ENCODE data around the gene NFASC. TPM values are rescaled to one million over a fixed set of nuclear protein-coding genes. Genes with fewer than 3 reads are reported as not detected.

Gene NFASC
- total RNA-seq (2013), result 0.04 TPM
- polyA plus RNA-seq (under 1 TPM in 1 of 3 donors, not detected in 2; 0.08 TPM), polyA minus RNA-seq (under 0.01 TPM in 1 of 2 replicates, not detected in the other), total RNA-seq (0 to 21.7 (median 0.20) reads per million in 11 experiments)

- no peak within 1 kb of the TSS for H3K4me3 Mint-ChIP-seq
- 85% methylated on average over 15 of the region's 19 CpGs for WGBS (ENCODE audit: insufficient coverage)
- H3K4me1 ChIP-seq (ENCODE audit: control insufficient read depth in 1 of 2, insufficient read depth in 2 of 2, low read length in 2 of 2), result no peaks in the 10 kb centered on the region
- no peaks in the 10 kb centered on the region for H3K27me3 ChIP-seq (ENCODE audit: control insufficient read depth in 2 of 2, insufficient read depth in 2 of 2, low read length in 2 of 2)
- H3K27ac ChIP-seq (ENCODE audit: low read depth in 1 of 2, low read length in 2 of 2), result no peak within 1 kb of the TSS
- H3K9ac ChIP-seq (ENCODE audit: insufficient read depth, low read length, poor library complexity, severe bottlenecking), result no peak within 1 kb of the TSS
- H3K4me2 ChIP-seq (replicated peaks; ENCODE audit: extremely low read depth, low read length, poor library complexity, severe bottlenecking), result no peak within 1 kb of the TSS
- no peaks in the 10 kb centered on the region for H3K36me3 Mint-ChIP-seq
- no peak within 1 kb of the TSS for H2AFZ ChIP-seq (ENCODE audit: insufficient read depth, low read depth, low read length, poor library complexity, severe bottlenecking)
- intact Hi-C loops (cut with micrococcal nuclease), result no loop called here
- no peaks in the 10 kb centered on the region for H3K4me1 Mint-ChIP-seq
- peaks cover 8 to 12% (median 11%) of the 10 kb centered on the region in 3 donors for H3K27me3 Mint-ChIP-seq (ENCODE audit: low read depth in 3 of 3)
- H3K9me3 Mint-ChIP-seq, result no peaks in the 10 kb centered on the region
- no peak within 1 kb of the TSS for H3K4me3 ChIP-seq (replicated peaks in 1 of 3; ENCODE audit: low read depth in 2 of 3, low read length in 3 of 3)
- no peak for DNase-seq
- H3K36me3 ChIP-seq (replicated peaks in 1 of 2; ENCODE audit: control insufficient read depth in 1 of 2, insufficient read depth in 2 of 2, low read length in 2 of 2), result no peaks in the 10 kb centered on the region
- TF ChIP-seq CTCF (IDR thresholded peaks at IDR 0.05), result no peak
- H4K20me1 ChIP-seq (ENCODE audit: insufficient read depth, low read length), result no peaks in the 10 kb centered on the region
- no peaks in the 10 kb centered on the region for H3K79me2 ChIP-seq (ENCODE audit: insufficient read depth, low read length)
- H3K9me3 ChIP-seq (replicated peaks in 1 of 2; ENCODE audit: control insufficient read depth in 1 of 2, insufficient read depth in 1 of 2, low read length in 2 of 2), result no peaks in the 10 kb centered on the region
- no peak within 1 kb of the TSS for H3K27ac Mint-ChIP-seq
These were observed at the start of gene NFASC for GRCh38 chr1:204870160-204870912. Gene NFASC (plus strand): TSS chr1:204870862. CDS start chr1:204944316, 73,454 bp downstream.

- H3K9ac ChIP-seq (ENCODE audit: insufficient read depth, low read length, poor library complexity, severe bottlenecking), result no peak overlapping the region
- H3K79me2 ChIP-seq (ENCODE audit: insufficient read depth, low read length), result no peaks in the 10 kb centered on the region
- Mint-ChIP-seq H3K9me3 (no peaks in the 10 kb centered on the region), H3K4me3 (no peak overlapping the region), H3K36me3 (no peaks in the 10 kb centered on the region), H3K27me3 (ENCODE audit: low read depth in 3 of 3) (peaks cover 12 to 17% (median 13%) of the 10 kb centered on the region in 3 donors), H3K27ac (no peak overlapping the region), H3K4me1 (no peaks in the 10 kb centered on the region)
- WGBS (ENCODE audit: insufficient coverage), result no CpG with 5 or more reads among the region's 5 CpGs
- H3K9me3 ChIP-seq (replicated peaks in 1 of 2; ENCODE audit: control insufficient read depth in 1 of 2, insufficient read depth in 1 of 2, low read length in 2 of 2), result no peaks in the 10 kb centered on the region
- H3K36me3 ChIP-seq (replicated peaks in 1 of 2; ENCODE audit: control insufficient read depth in 1 of 2, insufficient read depth in 2 of 2, low read length in 2 of 2), result no peaks in the 10 kb centered on the region
- DNase-seq, result no peak
- intact Hi-C loops (cut with micrococcal nuclease), result no loop called here
- no peaks in the 10 kb centered on the region for H4K20me1 ChIP-seq (ENCODE audit: insufficient read depth, low read length)
- H3K4me2 ChIP-seq (replicated peaks; ENCODE audit: extremely low read depth, low read length, poor library complexity, severe bottlenecking), result no peak overlapping the region
- TF ChIP-seq CTCF (IDR thresholded peaks at IDR 0.05), result no peak
- H2AFZ ChIP-seq (ENCODE audit: insufficient read depth, low read depth, low read length, poor library complexity, severe bottlenecking), result no peak overlapping the region
- no peak overlapping the region for H3K4me3 ChIP-seq (replicated peaks in 1 of 3; ENCODE audit: low read depth in 2 of 3, low read length in 3 of 3)
- H3K27ac ChIP-seq (ENCODE audit: low read depth in 1 of 2, low read length in 2 of 2), result no peak overlapping the region
- H3K27me3 ChIP-seq (ENCODE audit: control insufficient read depth in 2 of 2, insufficient read depth in 2 of 2, low read length in 2 of 2), result peaks cover 3% of the 10 kb centered on the region in 2 donors
- H3K4me1 ChIP-seq (ENCODE audit: control insufficient read depth in 1 of 2, insufficient read depth in 2 of 2, low read length in 2 of 2), result no peaks in the 10 kb centered on the region
These were observed 49.2 kb upstream of the NFASC start for GRCh38 chr1:204821476-204821875.

Measured in CD14-positive monocyte (primary cell).